ENCODE data around the gene CACNB4. TPM values are rescaled to one million over a fixed set of nuclear protein-coding genes. Genes with fewer than 3 reads are reported as not detected.

The CACNB4 gene
- polyA plus RNA-seq, 1 donor from 2014 or later = 29.0 TPM

DNA sequence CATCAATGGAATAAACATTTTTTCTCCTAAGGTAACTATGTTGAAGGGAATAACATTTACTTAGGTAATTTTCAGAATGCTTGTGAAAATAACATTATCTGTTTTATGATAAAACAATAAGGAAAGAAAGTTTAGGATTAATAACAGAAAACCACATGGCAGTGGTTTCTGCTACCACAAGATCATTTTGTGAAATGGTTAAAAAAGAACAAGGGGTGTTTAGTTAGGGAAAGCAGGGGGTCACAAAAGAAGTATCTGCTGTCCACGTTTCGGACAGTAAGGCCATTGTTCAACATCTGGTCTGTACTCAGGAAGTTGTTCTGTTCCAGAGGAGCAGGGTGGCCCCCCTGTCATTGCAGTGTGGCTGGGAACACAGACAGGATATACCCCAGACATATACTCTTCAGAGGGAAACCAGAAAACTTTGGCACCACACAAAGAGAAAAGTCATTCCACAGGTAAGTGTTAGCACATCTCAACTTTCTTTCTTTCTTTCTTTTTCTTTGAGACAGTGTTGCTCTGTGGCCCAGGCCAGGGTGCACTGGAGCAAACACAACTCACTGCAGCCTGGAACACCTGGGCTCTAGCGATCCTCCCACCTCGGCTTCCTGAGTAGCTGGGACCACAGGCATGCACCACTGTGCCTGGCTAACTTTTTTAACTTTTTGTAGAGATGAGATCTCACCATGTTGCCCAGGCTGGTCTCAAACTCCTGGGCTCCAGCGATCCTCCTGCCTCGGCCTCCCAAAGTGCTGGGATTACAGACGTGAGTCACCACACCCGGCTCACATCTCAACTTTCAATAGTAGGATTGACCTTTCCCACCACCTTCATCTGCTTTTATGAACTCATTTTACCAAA, 255.8 kb downstream of the CACNB4 start:
- no peaks in the 10 kb centered on the region for H3K79me2 ChIP-seq (replicated peaks; ENCODE audit: insufficient read depth, low read length)
- no peaks in the 10 kb centered on the region for H3F3A ChIP-seq (ENCODE audit: insufficient read depth, low read length, poor library complexity, severe bottlenecking)
- TF ChIP-seq, protein P1, sequence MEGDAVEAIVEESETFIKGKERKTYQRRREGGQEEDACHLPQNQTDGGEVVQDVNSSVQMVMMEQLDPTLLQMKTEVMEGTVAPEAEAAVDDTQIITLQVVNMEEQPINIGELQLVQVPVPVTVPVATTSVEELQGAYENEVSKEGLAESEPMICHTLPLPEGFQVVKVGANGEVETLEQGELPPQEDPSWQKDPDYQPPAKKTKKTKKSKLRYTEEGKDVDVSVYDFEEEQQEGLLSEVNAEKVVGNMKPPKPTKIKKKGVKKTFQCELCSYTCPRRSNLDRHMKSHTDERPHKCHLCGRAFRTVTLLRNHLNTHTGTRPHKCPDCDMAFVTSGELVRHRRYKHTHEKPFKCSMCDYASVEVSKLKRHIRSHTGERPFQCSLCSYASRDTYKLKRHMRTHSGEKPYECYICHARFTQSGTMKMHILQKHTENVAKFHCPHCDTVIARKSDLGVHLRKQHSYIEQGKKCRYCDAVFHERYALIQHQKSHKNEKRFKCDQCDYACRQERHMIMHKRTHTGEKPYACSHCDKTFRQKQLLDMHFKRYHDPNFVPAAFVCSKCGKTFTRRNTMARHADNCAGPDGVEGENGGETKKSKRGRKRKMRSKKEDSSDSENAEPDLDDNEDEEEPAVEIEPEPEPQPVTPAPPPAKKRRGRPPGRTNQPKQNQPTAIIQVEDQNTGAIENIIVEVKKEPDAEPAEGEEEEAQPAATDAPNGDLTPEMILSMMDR (IDR thresholded peaks at IDR 0.05; ENCODE audit: poor library complexity, severe bottlenecking) = no peak
- no peak for TF ChIP-seq RAD21 (conservative IDR thresholded peaks at IDR 0.05)
- TF ChIP-seq EP300 (conservative IDR thresholded peaks at IDR 0.05; ENCODE audit: poor library complexity, severe bottlenecking) = no peak
- no peak for TF ChIP-seq TAF1 (IDR thresholded peaks at IDR 0.05; ENCODE audit: low read depth)
- TF ChIP-seq, protein P2, sequence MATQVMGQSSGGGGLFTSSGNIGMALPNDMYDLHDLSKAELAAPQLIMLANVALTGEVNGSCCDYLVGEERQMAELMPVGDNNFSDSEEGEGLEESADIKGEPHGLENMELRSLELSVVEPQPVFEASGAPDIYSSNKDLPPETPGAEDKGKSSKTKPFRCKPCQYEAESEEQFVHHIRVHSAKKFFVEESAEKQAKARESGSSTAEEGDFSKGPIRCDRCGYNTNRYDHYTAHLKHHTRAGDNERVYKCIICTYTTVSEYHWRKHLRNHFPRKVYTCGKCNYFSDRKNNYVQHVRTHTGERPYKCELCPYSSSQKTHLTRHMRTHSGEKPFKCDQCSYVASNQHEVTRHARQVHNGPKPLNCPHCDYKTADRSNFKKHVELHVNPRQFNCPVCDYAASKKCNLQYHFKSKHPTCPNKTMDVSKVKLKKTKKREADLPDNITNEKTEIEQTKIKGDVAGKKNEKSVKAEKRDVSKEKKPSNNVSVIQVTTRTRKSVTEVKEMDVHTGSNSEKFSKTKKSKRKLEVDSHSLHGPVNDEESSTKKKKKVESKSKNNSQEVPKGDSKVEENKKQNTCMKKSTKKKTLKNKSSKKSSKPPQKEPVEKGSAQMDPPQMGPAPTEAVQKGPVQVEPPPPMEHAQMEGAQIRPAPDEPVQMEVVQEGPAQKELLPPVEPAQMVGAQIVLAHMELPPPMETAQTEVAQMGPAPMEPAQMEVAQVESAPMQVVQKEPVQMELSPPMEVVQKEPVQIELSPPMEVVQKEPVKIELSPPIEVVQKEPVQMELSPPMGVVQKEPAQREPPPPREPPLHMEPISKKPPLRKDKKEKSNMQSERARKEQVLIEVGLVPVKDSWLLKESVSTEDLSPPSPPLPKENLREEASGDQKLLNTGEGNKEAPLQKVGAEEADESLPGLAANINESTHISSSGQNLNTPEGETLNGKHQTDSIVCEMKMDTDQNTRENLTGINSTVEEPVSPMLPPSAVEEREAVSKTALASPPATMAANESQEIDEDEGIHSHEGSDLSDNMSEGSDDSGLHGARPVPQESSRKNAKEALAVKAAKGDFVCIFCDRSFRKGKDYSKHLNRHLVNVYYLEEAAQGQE (IDR thresholded peaks at IDR 0.05; ENCODE audit: borderline replicate concordance) = no peak
- TF ChIP-seq SMC3 (conservative IDR thresholded peaks at IDR 0.05; ENCODE audit: poor library complexity) = no peak
- TF ChIP-seq EZH2 (IDR thresholded peaks at IDR 0.05; ENCODE audit: borderline replicate concordance, insufficient read depth, low read length, poor library complexity, severe bottlenecking) = no peak
- no peak for TF ChIP-seq POLR2AphosphoS5 (IDR thresholded peaks at IDR 0.05)
- no peak for TF ChIP-seq MXI1 (conservative IDR thresholded peaks at IDR 0.05; ENCODE audit: poor library complexity, severe bottlenecking)
- no peak overlapping the region for H3K4me2 ChIP-seq (ENCODE audit: low read length)
- no peaks in the 10 kb centered on the region for H4K20me1 ChIP-seq (ENCODE audit: insufficient read depth)
- H3K9me3 ChIP-seq (ENCODE audit: low read length) = no peaks in the 10 kb centered on the region
- H3K27me3 ChIP-seq (ENCODE audit: insufficient read depth, low read depth, low read length) = no peaks in the 10 kb centered on the region
- no peak overlapping the region for H2AFZ ChIP-seq (ENCODE audit: low read depth, low read length)
- H3K36me3 ChIP-seq (ENCODE audit: insufficient read depth, low read length) = peaks cover 9% of the 10 kb centered on the region
- H3K9ac ChIP-seq (ENCODE audit: low read length) = no peak overlapping the region
- H3K27ac ChIP-seq (ENCODE audit: low read length) = no peak overlapping the region
- H3K4me3 ChIP-seq (ENCODE audit: low read length) = no peak overlapping the region
- no peaks in the 10 kb centered on the region for H3K9me2 ChIP-seq (ENCODE audit: insufficient read depth, low read length)

DNA sequence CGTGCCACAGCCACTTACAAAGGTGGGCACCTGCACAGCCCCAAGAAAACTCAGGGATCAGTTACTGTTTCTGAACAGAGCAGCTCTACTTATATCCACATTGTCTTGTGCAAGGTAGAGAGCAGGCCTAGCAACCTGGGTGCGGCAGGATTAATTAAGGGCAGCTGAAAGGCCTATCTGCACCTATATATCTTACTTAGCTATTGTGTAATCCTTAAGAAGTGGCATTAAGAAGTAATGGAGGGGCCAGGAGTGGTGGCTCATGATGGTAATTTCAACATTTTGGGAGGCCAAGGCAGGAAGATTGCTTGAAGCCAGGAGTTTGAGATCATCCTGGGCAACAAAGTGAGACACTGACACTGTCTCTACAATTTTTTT, 257.8 kb downstream of the CACNB4 start:
- Histone ChIP-seq H3K9ac (ENCODE audit: low read length) (no peak overlapping the region), H4K20me1 (ENCODE audit: insufficient read depth) (no peaks in the 10 kb centered on the region), H2AFZ (ENCODE audit: low read depth, low read length) (no peak overlapping the region), H3K4me3 (ENCODE audit: low read length) (no peak overlapping the region), H3K36me3 (ENCODE audit: insufficient read depth, low read length) (peaks cover 9% of the 10 kb centered on the region), H3K79me2 (replicated peaks; ENCODE audit: insufficient read depth, low read length) (no peaks in the 10 kb centered on the region), H3F3A (ENCODE audit: insufficient read depth, low read length, poor library complexity, severe bottlenecking) (no peaks in the 10 kb centered on the region), H3K9me3 (ENCODE audit: low read length) (no peaks in the 10 kb centered on the region), H3K4me2 (ENCODE audit: low read length) (no peak overlapping the region), H3K9me2 (ENCODE audit: insufficient read depth, low read length) (no peaks in the 10 kb centered on the region), H3K27ac (ENCODE audit: low read length) (no peak overlapping the region), H3K27me3 (ENCODE audit: insufficient read depth, low read depth, low read length) (no peaks in the 10 kb centered on the region)
- no peak for TF ChIP-seq EP300 (conservative IDR thresholded peaks at IDR 0.05; ENCODE audit: poor library complexity, severe bottlenecking)
